ENCODE data around the gene JHY. TPM values are rescaled to one million over a fixed set of nuclear protein-coding genes. Genes with fewer than 3 reads are reported as not detected.
A peak's percentile ranks its signal among the peaks of the same experiment; 100 is the strongest.

Gene JHY
- total RNA-seq, 1 donor = 3.0 TPM

DNA sequence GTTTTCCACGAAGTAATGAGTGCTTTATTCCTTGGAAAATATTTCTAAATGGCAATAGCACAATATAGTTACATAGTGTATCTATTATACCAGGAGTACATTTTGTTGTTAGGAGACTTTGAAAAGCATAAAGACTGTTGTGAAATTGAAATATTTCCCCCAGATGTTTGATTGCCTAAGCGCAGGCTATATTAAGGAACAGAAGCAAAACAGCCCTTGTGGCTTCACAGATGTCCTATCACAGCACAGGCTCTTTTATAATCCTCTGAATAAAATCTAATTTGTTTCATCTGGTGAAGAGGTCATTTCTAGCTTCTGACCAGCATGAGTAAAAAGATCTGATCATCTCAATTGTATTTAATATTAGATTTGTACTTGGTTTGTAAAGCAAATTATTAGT, 50.9 kb downstream of the JHY start:
- DNase-seq (ENCODE audit: low read depth in 2 of 3, low spot score in 2 of 3) = no peak

DNA sequence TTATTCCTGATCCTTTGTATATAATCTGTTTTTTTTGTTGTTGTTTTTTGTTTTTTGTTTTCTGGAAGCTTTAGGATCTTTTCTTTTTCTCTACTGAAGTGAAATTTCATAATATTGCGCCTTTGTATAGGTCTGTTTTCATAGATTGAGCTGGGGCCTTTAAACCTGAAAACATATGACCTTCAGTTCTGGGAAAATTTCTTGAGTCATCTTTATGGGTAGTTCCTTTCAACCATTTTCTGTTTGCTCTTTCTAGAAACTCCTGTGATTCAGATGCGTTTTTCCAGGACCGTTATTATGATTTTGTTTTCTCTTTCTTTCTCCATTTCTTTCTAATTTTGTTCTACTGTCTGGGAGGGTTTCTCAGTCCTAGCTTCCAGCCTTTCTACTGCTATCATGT, 55.4 kb downstream of the JHY start:
- no peak for DNase-seq (ENCODE audit: low read depth in 2 of 3, low spot score in 2 of 3)

DNA sequence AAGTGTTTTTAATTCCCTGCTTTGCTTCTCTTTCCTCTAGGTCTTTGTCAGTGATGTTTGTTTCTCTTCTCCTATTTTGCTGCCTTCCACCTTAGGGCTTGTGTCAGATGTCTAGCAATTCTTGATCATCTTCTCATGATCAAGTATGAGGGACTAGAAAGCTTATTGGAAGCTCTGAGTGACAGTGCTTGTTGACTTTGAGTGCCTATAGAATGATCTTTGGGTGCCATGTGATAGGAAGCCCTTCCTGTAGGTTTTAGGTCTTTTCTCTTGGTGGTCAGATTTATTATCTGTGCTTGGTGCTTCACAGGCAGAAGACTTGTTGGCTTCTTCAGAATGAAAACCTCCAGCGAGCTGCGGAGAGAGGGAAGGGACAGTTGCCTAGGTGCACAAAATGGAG, 56.0 kb downstream of the JHY start:
- DNase-seq (ENCODE audit: low read depth in 2 of 3, low spot score in 2 of 3) = no peak

DNA sequence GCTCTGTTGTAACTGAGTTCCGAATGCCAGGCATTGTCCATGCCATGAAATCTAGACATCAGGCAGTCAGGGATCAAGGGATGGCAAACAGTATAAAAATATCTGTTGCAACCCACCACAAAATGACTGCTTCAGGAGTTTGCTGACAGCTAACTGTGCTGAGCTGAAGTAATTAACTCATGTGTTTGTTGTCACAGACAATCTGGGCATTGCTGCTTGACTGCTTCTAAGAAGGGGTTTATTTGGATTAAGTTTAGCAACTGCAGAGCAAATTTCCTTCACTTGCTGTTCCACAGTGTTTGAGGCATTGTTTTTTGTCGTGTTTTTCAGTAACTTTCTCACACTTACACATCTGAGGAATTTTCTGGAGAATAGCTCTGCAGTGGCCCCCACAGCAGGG, 68.7 kb downstream of the JHY start:
- no peak for DNase-seq (ENCODE audit: low read depth in 2 of 3, low spot score in 2 of 3)

DNA sequence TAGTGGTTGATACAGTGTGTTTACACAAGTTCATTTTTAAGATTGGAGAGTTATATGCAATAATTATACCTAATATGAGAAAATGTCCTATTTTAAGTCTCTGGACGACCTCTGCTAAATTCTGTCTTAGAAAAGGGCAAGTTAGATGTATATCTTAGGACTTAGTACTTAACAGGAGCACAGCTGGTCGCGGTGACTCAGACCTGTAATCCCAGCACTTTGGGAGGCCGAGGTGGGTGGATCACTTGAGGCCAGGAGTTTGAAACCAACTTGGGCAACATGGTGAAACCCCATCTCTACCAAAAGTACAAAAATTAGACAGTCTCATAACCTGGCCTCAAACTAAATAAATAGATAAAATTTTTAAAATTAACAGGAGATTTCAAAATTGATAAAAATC, 71.9 kb downstream of the JHY start:
- DNase-seq (ENCODE audit: low read depth in 2 of 3, low spot score in 2 of 3) = no peak

DNA sequence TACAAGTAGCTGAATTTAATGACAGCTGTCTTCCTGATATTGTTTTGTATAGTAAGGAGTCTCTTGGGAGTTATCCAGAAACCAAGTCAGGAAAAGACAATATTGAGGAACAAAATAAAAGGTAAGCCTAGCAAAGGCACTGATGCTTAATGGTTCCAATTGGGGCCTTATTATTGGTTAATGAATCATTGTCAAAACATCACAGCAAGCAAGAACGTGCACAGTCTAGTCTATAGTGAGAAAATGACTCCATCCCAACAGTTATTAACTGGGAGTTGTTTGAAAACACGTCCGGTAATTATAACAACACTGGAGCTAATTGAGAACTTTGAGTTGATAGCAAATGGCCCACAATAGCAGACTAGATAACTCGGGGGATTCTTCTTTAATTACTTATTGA, 81.4 kb downstream of the JHY start:
- DNase-seq (ENCODE audit: low read depth in 2 of 3, low spot score in 2 of 3) = no peak

DNA sequence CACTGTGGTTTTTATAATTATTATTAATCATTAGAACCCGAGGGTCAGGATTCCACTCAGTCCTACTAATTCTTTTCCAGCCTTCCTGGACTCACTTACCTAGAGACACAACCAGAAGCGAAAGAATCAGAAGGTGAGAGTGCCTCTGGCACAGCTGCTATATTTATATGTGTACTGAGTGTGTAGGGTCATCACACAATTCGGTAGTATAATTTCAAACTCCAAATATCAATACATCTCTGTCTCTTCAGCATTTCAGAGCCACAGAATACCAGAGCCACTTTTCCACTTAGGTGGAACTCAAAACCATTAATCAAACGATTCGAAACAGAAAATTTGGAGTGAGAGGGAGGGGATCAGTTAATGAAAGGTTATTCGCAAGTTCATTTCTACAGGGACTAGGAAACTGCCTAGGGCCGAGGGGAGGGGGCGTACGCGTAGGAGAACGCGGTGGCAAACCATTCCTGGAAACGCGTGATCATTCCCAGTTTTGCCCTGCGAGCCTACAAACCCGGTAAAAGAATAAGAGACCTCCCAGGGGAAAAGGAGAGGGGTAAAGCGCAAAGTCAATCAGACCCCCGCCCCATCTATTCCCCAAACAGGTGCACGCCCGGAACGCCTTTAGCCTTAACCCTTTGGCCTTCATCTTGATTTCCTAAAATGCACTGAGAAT, 93.6 kb downstream of the JHY start:
- no peak for DNase-seq (ENCODE audit: low read depth in 2 of 3, low spot score in 2 of 3)

DNA sequence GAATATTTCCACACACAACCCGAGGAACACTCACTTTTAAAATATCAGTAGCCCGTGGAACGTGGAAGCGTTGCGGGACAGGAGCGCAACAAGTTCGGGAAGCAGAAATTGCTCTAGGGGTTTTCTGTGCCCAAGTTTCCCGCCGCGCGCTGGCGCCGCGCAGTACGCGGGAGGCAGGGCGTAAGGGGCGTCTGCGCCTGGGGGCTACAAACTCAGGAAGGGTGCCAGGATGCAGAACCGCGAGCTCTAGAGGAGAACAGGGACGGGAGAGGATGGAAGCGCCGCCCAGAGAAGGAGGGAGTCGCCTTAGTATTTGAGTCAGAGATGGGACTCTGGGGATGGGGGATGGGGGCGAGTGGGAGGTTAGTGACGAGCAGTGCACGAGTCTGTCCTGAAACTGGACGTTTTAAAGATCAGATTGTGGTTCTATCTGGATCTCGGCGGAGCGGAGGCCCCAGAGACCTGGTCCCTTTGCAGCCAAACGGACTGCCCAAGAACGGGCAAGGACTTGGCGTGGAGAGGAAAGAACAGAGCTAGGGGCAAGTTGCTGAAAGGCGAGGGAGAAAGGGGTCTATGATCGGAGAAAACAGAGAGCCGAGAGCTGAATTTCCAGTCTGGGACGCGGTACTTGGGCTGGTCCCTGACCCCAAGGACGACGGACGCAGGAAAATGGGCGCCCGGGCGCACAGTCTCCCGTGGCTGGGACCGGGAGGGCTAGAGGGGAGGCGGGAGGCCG, 94.3 kb downstream of the JHY start:
- peak in 1 of 3 donors; percentile 10 for DNase-seq (ENCODE audit: low read depth in 2 of 3, low spot score in 2 of 3)

DNA sequence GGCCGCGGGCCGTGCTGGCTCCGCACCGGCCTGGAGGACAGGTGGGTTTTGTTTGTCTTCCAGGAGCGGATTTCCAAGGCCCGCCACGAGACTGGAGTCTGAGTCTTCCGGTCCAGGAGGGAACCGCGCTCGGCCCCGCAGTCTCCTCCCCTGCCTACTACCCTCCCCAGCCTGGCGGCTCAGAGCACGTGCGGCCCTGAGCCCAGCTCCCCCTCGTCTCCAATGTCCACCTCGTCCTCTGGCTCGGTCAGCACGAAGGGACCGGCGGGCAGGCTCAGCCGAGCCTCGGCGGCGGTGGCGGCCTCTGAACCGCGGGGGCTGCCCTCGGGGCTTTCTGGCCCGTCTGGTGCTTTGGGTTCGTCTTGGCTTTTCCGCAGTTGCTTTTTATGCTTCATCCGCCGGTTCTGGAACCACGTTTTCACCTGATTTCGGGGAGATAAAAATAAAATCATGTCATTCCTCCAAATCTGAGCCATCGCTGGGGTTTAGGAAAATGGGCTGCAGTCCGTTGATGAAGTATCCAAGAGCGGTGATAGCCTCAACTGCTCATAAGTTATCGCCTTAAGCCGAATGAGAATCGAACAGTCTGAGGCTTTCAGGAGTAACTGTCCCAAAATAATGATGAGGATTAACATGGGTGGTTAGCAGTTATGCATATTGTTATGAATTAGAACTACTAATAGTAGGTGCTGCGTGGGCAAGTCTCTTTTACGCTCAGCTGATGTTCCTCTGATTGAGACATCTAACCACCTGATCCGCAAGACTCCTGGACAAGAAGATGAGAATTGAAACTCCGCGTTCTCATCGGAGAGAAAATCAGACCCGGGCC, 95.1 kb downstream of the JHY start:
- peak in 1 of 3 donors; percentile 10 for DNase-seq (ENCODE audit: low read depth in 2 of 3, low spot score in 2 of 3)

DNA sequence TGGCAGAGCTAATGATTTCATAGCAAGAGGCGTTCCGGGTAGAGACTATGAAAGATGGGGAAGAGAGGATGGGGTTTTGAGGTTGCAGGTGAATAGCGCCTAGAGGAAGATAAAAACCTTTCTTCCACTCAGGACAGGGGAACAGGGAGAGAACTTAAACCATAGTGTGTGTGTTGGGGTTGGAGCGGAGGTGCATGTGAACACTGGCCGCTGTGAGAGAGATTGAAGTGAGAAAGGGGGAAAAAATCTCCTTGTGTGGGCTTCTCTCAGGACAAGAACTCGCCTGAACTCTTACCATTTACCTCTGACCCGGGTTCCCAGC, 95.7 kb downstream of the JHY start:
- DNase-seq (ENCODE audit: low read depth in 2 of 3, low spot score in 2 of 3) = no peak

DNA sequence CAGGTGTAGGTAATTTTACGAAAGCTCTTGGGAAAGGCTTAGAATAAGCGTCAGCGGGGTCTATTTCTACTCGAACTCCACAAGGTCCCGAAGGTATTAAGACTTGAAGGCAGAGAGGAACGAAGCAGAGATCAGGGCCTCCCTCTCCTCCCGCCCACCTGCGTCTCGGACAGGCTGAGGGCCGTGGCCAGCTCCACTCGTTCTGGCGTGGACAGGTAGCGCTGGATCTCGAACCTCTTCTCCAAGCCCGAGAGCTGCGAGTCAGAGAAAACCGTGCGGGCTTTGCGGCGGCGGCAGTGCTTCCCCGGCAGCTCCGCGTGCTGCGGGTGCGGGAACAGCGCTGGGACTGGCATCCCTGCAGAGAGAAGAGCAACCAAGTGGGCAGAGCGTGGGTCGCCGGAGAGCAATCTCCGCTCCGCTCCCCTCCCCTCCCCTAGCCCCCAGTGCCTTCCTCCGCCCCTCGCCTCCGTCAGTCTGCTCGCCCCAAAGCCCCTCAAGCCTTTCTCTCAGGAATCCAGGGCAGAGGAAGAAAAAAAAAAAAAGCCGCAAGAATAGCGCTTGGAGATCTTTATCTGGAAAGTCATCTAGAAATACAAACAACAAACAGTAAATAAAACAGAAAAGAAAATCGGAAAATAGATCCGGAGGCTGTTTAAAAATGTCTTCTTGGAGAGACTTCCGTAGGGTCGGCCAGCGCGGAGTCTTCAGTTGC, 96.7 kb downstream of the JHY start:
- DNase-seq (ENCODE audit: low read depth in 2 of 3, low spot score in 2 of 3) = no peak

DNA sequence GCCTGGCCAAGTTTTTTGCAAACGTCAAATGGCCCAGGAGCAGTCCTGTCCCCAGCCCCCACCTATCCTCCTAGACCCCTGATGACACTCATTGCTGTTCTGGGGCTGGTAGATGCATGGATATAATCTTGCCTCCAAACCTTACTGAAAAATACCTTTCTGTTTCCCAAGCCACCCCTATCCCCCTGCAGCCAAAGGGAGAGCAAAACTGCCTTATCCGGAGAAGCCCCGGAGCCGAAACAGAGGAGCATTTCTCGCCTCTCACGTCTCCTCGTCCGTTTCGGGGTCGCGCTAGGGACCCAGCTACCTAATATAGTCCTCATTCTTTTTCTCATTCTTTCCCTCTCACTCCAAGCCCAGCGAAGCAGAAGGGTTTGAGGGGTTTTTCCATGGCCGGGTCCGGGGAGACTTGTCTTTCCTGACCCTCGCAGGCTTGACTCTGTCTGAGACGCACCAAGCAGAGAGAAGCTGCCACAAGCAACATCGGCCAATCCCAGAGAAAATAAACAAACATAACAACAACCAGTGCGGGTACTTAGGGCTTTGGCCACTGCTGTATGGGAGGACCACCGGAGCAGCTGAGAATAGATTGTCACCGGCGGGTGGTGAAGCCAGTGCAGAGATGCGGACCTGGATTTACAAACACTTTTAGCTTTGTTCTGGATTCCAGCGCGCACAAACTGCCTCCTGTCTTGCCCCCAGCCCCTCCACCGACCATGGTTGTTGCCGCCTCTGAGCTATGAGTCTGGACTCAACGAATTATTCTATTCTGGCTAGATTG, 97.4 kb downstream of the JHY start:
- DNase-seq (ENCODE audit: low read depth in 2 of 3, low spot score in 2 of 3) = peak in 1 of 3 donors; percentile 12

DNA sequence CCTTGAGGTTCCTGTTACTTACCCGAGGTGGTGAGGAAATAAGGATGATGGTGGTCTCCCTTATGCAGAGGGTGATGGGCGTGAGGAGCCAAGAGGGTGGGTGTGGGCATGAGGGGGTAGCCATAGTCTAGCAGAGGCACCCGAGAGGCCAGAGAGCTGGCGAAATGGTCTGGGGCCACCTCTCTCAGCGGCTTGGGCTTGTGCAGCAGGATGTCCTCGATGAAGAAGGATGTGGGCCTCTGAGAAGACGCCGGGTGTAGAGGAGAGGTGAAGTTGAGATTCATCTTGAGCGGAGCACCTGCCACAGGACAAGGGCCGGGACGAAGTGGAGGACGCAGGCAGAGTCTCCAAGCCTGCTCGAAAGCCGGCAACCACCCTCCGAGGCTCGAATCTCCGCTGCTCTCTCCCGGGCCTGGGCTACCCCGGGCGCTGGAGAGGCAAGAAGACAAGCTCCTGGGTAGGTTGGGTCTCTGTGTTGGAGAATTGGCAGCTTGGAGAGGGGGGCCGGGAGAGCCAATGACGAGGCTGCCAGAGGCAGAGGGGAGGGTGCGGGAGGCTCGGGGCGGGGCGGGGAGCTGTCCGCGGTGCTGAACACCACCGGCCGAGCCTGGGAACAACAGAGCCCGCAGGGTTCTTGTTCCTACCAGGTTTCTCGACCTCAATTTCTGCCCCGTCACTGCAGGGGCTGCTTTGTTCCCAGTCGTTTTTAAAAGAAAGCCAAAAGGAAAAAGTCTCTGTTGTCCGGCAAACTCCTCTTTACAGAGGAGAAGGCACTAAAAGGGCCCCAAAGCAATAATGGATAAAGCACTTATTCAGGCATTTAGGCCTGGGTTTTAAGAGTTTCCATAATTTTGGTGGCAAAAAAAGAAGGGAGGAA, 99.1 kb downstream of the JHY start, which contains the start of gene BSX:
TSS of gene BSX (minus strand) at position 447 of the 877 bp plus-strand sequence. CDS start at position 284, 163 bp downstream.
- peak in 2 of 3 donors; percentile 66 to 79 for DNase-seq (ENCODE audit: low read depth in 2 of 3, low spot score in 2 of 3)

DNA sequence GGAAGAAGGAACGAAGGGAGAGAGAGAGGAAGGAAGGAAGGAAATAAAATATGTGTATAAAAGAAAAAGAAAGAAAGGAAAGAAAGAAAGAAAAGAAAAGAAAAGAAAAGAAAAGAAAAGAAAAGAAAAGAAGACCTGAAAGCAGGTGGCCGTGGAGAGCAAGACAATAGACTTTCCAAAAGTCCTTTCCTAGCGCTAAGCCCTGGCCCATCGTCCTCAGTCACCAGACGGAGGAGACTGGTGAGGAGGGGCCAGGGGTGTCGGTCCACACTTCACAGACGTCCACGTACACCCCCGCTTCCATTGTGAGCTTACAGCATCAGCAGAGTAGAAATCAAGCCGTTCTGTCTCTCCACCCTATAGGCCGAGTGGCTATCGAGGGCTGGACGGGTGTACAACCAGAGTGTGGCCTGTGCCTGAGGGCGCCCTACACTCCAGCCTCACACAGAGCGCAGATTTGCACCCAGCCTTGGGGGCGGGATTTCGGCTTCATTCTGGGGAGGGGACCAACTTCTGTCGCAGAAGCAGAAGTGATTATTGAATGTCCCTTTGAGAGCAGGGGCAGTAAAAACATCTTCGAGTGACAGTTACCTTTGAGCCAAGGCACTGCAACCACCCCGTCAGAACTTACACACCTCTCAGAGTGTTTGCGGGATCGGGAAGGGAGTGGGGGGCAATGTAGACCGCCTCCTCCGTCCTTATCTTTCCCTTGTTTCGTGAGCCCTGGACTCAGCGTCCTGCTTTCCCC, 101.1 kb downstream of the JHY start:
- no peak for DNase-seq (ENCODE audit: low read depth in 2 of 3, low spot score in 2 of 3)

DNA sequence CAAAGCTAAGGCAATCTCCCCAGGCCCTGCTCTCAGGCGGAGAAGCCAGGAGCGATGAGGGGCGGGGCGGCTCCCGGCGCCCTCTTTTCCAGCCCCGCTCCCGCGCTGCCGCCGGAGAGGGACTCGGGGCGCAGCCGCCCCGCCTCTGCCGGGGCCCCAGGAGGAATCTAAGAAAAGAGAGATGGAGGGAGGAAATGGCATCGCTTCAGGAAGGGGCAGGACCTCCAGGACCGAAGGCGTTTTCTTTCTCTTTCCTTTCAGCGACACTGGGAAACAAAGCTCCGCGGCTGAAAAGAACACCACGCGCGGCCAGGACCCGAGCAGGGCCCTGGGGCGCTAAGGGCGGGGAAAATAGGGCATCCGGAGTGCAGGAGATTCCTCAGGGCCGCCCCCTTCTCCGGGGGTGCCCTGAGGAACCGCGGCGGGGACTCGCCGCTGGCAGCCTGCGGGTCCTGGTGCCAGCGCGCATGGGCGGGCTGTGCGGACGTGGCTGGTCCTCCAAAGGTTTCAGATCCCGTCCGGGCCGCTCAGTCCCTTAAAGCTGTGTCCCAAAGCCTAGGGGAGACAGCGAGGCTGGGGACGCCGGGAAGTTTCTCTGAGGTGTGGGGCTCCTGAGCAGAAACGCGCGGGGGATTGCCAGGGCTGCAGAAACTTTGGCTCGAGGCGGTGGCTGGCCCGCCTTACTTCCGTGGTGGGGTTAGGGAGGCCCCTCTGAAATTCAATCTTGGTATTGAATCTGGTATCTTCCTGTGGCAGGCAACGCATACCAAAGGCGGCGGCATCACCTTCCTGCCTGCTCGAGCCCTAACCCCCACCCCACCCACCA, 101.8 kb downstream of the JHY start:
- DNase-seq (ENCODE audit: low read depth in 2 of 3, low spot score in 2 of 3) = peak in 1 of 3 donors; percentile 23

DNA sequence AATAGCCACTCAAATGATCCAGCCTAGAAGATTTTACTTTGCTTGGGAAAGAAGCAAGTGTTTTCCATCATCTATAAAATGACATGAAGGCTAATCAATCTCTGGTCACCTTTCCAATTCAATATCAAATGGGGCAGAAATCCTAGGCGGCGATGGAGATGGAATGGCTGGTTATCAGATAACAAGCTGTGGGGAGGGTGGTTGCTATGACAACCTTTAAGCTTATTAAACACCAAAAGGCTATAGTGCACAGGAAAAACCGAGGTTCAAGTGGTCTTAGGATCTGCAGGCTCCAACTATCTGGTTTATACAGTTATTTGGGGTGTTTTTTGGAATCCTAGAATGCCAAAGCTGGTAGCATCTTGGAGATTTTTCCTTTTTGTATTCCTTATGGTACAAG, 113.0 kb downstream of the JHY start:
- no peak for DNase-seq (ENCODE audit: low read depth in 2 of 3, low spot score in 2 of 3)

DNA sequence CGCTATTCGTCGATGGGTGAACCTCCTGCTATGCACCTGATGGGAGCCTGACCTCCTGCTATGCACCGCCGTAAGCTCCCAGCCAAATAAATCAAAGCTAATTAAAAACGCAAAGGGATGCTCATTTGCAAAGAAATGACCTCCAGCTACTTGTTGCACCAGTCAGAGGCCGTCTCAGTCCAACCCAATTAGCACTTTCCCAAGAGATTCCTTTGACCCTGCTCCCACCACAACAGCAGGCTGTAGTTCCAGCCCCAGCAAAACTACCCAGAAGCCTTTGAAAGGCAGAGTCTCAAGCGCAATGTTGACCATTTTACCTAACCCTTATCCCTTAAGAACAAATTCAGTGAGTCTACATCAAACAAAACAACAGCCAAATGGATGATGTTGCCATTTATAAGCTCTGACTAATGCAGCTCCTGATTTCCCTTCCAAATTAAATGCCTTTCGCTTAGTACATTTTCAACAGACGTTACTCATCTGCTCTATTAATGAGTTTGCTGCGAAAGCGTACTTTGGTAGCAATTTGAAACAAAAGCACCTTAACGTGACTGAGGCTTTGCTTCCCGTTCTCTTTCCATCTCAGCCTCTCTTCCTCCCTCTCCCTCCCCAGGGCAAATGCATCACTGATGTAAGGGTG, 116.3 kb downstream of the JHY start:
- no peak for DNase-seq (ENCODE audit: low read depth in 2 of 3, low spot score in 2 of 3)

Data from hematopoietic multipotent progenitor cell (in vitro differentiated cells).